PFSK-1 (cell line): ENCODE measurements around the gene CABYR.

Experiments used
- FOXP2 ChIP-seq: optimal IDR thresholded peaks from 2 replicates; pipeline ENCODE3; 2011; ENCODE audit warnings: borderline replicate concordance, control low read depth, inconsistent platforms; ENCODE audit not compliant: insufficient read depth; ENCODE audit errors: extremely low read length, extremely low read depth
- POLR2AphosphoS5 ChIP-seq: IDR thresholded peaks from 2 replicates; pipeline ENCODE4 v1.6.1; 2012; ENCODE audit warnings: low read depth, mild to moderate bottlenecking, control low read depth, low read length, moderate library complexity
- REST ChIP-seq, 2 experiments: IDR thresholded peaks; 2 replicates each; pipeline versions ENCODE4 v1.6.1 to v1.8.0; 2011 to 2012; ENCODE audit warnings: low read depth in 2 of 2, low read length in 2 of 2, control low read depth in 1 of 2, inconsistent platforms in 1 of 2, mild to moderate bottlenecking in 1 of 2, moderate library complexity in 1 of 2; ENCODE audit not compliant: insufficient read depth in 1 of 2
- SIN3A ChIP-seq: IDR thresholded peaks from 2 replicates; pipeline ENCODE4 v1.6.1; 2012; ENCODE audit warnings: mild to moderate bottlenecking, low read length, moderate library complexity, borderline replicate concordance; ENCODE audit not compliant: insufficient read depth
- TAF1 ChIP-seq: IDR thresholded peaks from 2 replicates; pipeline ENCODE4 v1.6.1; 2012; ENCODE audit warnings: low read length, control low read depth, borderline replicate concordance; ENCODE audit not compliant: insufficient read depth

The CABYR gene

GRCh38 chr18:24176727-24177416 lies 38.0 kb downstream of the CABYR start:
- TF ChIP-seq REST (IDR thresholded peaks at IDR 0.05; ENCODE audit: insufficient read depth in 1 of 2, low read depth in 2 of 2, low read length in 2 of 2): no peak
- no peak for TF ChIP-seq POLR2AphosphoS5
- TF ChIP-seq TAF1: no peak
- TF ChIP-seq SIN3A: no peak

- TF ChIP-seq FOXP2: no peak
- TF ChIP-seq TAF1: no peak
- no peak for TF ChIP-seq POLR2AphosphoS5
- no peak for TF ChIP-seq SIN3A
- no peak for TF ChIP-seq REST (IDR thresholded peaks at IDR 0.05; ENCODE audit: insufficient read depth in 1 of 2, low read depth in 2 of 2, low read length in 2 of 2)
Observed at GRCh38 chr18:24177499-24178133, 38.8 kb downstream of the CABYR start.

- TF ChIP-seq TAF1: no peak
- TF ChIP-seq POLR2AphosphoS5: no peak
- TF ChIP-seq FOXP2: no peak
- no peak for TF ChIP-seq REST (IDR thresholded peaks at IDR 0.05; ENCODE audit: insufficient read depth in 1 of 2, low read depth in 2 of 2, low read length in 2 of 2)
- TF ChIP-seq SIN3A: no peak
Observed at GRCh38 chr18:24180048-24180447, 41.2 kb downstream of the CABYR start.

- no peak for TF ChIP-seq SIN3A
- TF ChIP-seq REST (IDR thresholded peaks at IDR 0.05; ENCODE audit: insufficient read depth in 1 of 2, low read depth in 2 of 2, low read length in 2 of 2): no peak
- TF ChIP-seq POLR2AphosphoS5: no peak
Observed at GRCh38 chr18:24181806-24182205, 42.9 kb downstream of the CABYR start.
